Activated T-helper 1 cell treated with anti-CD3 and anti-CD28 coated beads, Interleukin-2, amount 50 U/mL, for 16 hours (primary cell): ENCODE measurements around the gene DPPA2.
"Not testable (repeated sequence)": the region's sequence is repeated elsewhere in the genome, so short reads cannot be mapped to it uniquely, and the experiment has no call there.

ENCODE experiments used
- DNase-seq, 2 donors: peaks; one replicate each; pipeline ENCODE4 v3.0.0-alpha.2; 2020; ENCODE audit warnings: low read depth in 1 of 2, low spot score in 1 of 2

Gene DPPA2, protein sequence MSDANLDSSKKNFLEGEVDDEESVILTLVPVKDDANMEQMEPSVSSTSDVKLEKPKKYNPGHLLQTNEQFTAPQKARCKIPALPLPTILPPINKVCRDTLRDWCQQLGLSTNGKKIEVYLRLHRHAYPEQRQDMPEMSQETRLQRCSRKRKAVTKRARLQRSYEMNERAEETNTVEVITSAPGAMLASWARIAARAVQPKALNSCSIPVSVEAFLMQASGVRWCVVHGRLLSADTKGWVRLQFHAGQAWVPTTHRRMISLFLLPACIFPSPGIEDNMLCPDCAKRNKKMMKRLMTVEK

DNA sequence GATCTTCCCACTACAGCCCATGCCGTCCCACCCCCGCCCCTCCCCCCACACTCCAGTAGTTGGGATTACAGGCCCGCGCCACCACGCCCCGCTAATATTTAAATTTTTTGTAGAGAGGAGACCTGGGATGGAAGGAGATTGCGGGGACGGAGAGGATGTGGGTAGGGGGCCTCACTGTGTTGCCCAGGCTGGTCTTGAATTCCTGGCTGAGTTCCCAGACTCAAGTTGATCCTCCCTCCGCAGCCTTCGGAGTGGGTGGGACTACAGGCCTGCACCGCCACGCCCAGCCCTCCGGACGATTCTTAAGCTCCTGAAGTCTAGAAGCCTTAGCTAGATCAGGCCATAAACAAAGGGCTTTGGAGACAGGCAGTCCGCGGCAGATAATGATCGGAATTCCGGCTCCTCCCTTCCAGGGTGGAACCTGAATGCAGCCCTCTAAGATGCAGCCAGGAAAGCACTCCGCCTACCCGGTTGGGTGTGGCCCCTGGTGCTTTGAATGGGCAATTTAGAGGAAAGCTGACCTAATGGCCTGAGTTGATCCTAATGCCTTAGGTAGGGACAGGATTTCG, at the start of gene DPPA2:
DPPA2 (minus strand) TSS at position 356 of the 569 bp plus-strand sequence. CDS start 1,975 bp downstream, outside the sequence.
- no peak for DNase-seq

DNA sequence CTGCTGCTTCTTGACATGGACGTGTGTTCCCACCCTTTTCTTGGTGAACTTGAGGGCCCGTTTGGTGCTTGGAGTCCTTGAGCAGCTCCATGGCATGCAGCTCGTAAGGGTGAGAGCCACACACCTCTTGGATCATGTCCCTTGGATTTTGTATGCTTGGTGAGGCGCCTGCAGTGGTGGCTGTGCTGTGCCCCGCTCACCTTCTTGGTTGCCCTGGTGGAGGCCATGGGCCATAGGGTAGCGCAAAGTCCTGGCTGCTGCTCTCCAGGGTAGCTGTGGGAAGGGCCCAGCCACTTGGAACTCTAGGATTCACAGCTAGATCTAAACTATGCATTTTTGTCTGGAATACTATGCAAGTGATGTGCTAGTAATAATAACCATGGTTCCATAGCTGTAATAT, 47.8 kb upstream of the DPPA2 start:
- DNase-seq: no peak

DNA sequence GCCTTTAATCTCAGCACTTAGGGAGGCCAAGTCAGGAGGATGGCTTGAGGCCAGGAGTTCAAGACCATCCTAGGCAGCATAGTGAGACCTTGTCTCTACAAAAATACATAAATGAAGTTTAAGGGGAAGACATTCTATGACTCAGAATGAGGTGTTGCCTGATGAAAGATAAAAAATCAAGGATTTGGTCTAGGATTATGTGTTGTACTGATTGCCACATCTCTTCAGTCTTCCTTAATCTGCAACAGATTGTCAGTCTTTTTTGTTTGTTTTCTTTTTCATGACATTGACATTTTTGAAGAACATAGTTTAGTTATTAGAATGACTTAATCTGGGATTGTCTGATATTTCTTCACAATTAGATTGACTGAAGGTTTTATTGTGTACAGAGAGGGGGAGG, 47.3 kb upstream of the DPPA2 start:
- no peak for DNase-seq

DNA sequence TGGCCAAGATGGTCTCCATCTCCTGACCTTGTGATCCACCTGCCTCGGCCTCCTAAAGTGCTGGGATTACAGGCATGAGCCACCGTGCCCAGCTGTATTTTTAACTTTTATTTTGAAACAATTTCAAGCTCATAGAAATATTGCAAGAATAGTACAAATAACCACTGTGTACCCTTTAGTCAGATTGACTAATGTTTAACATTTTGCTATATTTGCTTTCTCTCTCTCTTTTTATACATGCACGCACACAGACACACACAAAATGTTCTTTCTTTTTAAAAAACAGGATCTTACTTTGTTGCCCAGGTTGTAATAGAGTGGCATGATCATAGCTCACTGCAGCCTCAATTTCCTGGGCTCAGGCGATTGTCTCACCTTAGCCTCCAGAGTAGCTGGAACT, 46.5 kb upstream of the DPPA2 start:
- no peak for DNase-seq

DNA sequence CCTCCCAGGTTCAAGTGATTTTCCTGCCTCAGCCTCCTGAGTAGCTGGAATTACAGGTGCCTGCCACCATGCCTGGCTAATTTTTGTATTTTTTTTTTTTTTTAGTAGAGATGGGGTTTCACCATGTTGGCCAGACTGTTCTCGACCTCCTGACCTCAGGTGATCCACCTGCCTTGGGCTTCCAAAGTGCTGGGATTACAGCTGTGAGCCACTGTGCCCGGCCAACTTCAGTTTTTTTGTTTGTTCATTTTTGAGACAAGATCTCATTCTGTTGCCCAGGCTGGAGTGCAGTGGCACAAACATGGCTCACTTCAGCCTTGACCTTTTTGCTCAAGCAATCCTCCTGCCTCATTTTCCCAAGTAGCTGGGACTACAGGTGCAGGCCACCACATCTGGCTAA, 42.5 kb upstream of the DPPA2 start:
- DNase-seq: not testable (repeated sequence)

DNA sequence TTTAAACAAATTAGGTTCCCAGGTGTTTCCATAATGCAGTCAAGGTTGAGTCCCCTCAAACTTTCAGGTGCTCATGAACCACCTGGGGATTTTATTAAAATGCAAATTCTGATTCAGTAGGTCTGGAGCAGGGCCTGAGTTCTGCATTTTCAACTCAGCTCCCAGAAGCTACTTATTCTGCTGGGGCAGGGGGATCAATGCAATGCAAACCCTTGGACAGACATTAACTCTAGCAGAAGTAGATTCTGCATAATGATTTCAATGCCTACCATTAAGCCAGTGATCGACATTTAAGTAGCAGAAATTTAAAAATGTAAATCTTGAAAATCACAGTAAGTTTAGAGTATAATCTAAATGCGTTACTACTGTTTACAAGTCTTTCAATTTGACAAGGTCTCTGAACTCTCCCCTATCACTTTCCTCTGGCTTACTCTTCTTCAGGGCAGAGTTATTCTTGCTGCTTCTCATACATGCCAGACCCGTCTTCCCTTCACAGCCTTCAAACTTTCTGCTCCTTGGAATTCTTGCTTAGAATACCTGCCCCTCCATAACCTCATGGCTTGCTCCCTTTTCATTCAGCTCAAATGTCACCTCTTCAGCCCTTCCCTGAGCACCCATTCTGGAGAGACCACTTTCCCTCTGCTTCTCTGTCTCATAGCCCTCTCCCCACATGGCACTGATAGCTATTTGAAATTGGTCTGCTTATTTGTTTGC, 40.3 kb upstream of the DPPA2 start:
- DNase-seq: no peak

DNA sequence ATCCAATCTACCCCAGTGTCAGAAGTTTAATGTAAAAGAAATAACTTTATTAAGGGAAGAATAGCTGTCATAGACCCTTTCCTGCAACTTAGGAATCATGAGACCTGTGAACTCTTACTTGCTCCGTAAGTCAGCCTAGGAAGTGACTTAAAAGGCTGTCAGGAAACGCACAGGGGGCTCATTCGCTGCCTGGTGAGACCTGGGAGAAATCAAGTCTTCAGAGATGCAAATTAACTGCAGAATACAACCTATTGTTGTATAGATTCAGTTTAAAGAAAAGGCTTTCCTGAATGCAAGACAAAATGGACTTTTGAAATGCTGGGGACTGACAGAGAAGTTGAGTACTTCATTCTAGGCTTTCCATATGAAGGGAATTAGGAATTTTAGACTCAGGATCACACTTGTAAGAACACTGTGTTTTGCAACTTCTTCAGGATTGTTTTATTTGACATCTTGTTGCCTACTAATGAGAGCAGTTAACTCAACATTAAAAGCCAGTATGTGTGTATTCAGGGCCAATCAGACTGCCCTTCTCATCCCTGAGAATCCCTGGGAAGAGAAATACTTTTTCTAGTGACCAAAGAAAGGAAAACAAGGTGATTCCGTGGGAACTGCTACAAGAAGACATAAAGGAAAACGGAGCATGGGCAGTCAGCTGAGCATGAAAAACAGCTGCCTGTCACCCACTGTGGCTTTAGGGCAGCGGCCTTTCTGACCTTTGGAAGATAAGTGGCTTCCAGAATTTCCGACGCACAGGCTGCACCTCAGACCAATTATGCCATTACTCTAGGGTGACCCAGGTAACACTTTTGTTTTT, 39.5 kb upstream of the DPPA2 start:
- no peak for DNase-seq

DNA sequence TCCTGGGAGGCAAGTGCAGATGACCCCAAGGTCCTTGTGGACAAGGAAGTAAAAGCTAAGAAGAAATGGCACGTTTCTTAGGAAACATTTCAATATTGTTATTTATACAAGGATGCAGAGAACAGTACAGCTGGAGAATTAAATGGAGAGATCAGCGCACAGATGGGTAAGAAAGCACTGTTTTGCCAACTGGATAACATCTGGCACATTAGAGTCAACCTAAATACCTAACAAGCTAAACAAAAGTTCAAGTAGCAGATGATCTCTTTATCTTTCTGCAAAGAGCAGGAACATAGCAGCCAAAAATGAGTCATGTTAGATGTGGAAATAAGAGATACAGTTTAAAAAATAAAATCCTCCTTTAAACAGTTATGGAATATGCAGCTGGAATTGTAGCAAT, 36.7 kb upstream of the DPPA2 start:
- no peak for DNase-seq

DNA sequence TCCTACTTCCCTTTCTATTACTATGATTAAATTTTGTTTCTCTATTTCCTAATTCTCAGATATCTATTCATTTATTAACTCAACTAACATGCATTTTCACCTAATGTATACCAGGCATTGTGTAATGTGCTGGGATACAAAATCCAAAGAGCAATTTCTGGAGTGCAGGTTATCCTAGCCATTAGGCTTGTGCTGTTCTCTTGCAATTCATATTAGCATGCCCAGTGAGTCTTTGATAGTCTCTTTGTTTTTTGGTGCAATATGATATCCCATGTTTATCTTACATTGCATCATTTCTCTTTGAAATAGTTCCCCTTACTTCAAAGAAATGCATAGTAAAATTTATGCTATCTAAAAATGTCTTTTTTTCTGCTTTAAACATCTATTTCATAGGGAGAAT, 34.9 kb upstream of the DPPA2 start:
- DNase-seq: no peak

DNA sequence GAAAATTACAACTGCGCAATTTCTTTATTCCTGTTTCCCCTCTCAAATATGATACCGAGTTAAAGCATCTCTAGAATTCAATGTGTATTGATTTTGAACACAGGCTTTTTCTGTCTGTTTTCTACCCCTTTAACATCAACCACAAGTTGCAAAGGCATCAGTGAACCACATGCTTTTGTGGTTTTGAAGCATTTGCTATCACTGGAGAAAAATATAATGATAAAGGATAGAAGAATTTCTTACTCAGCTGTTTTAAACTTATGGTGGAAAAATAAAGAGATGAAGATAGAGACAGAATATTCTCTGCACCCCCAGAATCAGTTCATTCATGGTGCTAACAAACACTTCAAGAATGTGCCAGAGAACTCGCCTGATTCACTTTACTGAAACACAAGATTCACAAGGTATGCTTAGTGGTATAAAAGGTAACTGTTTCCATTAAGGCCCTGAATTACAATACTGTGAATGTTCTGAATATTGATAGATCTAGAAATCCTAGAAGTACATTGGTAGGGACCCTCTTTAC, 30.5 kb upstream of the DPPA2 start:
- DNase-seq: no peak

DNA sequence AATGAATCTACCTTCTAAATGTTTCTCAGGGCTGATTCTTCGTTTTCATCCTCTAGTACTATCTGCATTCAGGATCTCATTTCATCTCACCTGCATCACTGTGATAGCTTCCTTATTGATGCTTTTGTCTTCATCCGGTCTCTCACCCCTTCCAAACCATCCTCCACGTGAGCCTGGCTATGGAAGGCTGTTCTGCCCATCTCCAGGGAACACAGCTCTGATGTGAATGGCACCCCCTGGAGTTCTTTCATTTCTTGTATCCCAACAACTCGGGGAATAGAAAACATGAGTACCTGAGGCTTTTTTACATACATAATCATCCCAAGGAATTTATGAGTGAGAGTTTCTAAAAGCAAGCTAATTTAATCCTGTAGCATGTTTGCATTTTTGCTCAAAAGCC, 29.8 kb upstream of the DPPA2 start:
- no peak for DNase-seq

DNA sequence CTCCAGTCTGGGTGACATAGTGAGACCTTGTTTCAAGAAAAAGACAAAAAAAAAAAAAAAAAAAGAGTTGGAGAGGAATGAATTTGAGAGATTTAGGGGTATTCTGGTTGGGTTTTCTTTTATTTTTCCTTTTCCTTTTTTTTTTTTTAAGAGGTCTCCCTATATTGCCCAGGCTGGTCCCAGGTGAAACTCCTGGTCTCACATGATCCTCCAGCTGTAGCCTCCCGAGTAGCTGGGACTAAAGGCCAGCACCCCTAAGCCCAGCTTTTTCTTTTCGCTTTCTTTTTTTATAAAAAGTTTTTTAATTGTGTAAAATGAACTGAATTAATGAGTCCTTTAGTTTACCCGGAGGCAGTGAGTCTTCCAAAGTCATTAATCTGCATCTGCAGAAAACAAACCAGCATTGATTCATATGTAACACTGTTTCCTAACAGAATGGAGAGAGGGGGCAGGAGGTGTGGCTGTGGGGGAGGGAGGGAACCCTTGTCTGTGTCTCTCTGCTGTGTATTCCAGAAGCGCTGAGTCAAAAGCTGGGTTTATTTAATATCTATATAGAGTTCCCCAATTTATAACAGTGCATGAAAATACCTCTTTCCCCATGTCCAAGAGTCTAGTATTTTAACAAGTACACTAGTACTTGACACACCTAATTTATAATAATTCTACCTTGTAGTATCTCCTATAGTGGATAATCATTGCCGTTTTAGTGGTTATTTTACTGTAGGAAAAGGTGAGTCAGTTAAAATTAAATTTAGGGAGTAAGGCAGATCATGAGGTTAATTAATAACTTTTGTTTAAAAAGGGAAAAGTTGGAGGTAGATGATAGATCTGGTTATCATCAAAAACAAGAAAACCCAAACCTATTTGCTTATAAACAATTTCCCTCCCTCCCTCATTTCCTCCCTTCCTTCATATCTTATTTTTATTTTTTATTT, 23.7 kb upstream of the DPPA2 start:
- no peak for DNase-seq

DNA sequence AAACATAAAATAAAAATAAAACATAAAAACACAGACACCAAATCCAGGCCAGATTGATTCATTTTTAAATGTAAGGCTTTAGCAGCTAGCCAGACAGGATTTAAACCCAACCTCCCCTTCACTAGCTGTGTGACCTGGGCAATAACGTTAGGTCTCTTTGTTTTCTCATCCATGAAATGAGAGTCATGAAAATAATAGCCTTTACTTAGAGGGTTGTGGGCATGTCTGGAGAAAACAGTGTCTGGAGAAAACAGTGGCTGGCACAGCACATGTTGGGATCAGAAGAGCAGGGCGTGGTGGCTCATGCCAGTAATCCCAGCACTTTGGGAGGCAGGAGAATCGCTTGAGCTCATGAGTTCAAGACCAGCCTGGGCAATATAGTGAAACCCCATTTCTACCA, 22.9 kb upstream of the DPPA2 start:
- DNase-seq: no peak

DNA sequence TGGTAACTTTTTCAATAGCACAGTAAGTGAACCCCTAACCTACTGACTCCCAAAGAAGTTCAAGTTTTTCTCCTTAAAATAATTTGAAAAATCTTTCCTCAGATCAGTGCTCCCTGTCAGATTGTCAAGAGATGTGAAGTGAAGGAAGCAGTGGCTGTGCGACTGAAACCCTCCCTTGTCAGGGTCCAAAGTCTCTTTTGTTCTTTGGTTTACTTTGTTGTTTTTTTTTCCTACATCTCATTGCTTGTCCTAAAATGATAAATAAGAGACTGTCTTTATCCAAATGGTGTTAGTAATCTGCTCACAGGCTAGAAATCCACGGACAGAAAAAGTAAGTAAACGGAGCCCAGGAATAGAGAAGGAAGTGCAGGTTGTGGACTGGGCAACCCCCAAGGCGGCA, 22.0 kb upstream of the DPPA2 start:
- no peak for DNase-seq

DNA sequence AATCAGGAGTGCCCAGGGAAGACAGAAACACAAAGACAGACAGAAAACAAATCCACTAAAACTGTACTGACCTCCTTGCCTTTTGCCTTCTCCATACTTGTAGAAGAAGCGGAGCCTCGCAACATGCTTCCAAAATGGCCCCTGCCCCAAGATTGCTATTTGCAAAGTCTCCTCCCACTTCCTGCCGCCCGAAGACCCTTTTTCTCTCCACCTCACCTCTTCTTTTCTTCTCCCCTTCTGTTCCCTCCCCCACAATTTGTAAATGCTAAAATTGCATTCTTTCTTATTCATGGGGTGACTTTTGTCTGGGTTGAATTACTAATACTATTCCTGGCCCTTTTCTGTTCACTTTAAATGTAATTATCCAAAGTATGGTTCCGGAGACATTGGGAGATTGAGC, 21.1 kb upstream of the DPPA2 start, which contains the start of gene DPPA4:
DPPA4 (minus strand) TSS at position 154 of the 400 bp plus-strand sequence; CDS start at position 125, 29 bp downstream.
- no peak for DNase-seq

DNA sequence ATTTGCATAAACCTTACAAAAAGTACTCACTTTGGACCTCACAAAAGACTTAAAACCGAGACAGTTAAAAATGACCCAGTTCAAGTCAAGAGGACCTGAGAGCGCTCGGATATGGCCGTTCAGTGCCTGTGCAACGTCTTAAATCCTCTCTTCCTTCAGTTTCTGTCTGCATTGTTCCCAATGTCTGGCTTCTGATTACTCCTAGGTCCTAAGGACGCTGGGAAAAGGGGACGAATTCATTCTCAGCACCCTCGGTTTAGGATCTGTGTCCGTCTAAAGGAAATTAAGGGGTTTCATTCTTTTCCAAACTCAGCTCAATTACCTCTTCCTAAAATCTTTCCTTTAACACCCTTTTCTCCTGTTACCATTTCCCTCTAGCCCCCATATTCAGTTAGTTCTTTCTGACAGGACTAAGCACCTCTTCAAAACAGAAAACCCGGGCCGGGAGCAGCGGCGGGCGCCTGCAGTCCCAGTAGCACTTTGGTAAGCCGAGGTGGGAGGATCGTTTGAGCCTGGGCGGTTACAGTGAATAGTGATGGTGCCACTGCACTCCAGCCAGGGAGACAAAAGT, 20.1 kb upstream of the DPPA2 start:
- DNase-seq: no peak

DNA sequence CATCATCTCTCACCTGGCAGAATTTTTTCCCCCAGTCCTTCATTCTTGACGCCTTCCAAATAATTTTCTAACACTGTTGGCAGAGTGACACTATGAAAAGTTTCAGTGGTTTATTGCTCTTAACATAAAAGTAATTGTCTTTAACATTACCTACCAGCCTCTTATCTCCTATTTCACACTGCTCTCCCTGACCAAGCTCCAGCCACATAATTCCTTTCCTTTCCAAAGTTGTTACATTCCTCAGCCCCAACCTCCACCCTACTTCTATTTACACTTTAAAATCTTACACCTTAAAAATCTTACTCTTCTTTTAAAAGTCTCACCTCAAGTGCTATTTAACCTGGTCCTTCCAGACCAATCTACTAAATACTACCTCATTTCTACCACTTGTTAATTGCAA, 18.3 kb upstream of the DPPA2 start:
- DNase-seq: no peak

DNA sequence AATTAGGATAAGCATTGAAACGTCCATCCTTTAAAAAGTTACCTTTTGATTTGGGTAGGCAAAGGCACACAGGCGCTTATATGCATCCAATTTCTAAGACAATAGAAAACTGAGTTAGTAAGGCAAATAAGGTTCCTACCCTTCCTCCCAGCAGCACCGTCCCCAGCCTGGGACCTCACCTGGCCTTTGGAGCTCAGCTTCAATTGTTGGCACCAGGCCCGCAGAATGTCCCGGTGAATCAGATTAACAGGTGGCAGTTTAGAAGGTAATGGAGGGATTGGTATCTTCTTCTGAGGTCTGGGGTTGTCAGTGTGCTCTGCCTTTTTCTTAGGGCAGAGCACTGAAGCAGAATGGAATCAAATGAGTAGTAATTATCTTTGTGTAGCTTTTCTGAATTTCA, 15.4 kb upstream of the DPPA2 start:
- no peak for DNase-seq

DNA sequence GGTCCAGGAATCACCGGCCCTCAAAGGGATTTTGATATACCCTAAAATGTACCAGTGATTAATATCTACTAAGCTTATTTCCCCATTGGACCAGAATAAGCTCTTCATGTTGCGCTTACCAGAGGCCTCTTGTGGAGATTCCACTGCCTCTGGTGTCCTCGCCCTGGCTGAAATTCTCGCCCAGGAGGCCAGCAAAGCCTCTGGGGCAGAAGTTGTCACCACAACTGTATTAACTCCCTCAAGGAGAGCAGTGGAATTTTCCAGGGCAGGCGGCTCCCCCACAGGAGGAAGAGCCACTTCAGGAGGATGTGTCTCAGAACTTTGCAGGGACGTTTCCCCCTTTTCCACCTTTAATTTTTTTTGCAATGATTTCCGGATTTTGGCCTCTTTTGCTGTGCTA, 14.1 kb upstream of the DPPA2 start:
- no peak for DNase-seq

DNA sequence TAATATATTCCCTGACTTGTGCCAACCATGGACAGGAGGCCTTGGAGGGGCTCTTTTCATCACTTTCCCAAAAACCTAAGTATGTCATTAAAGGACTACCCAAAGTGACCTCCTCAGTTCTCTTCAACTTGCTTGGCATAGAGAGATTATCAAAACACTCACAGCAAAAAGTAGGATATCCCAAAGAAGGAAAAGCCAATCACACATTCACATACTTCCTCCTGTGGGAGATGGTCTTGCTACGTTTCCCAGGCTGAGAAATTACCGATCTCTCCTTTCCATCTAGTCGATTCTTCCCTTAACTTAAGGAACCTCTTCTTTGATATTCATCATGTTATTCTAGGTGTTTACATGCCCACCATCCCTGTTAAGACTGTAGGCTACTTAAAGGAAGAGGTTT, 11.9 kb upstream of the DPPA2 start:
- no peak for DNase-seq
